Cortex of kidney (tissue), 1 donor: Measurements from ENCODE around the gene PIK3AP1.
"Not testable (repeated sequence)": the region's sequence is repeated elsewhere in the genome, so short reads cannot be mapped to it uniquely, and the experiment has no call there.

Source experiments
- DNase-seq: peaks from one replicate; lab custom pipeline; 2025; lab: John Stamatoyannopoulos, UW

Gene PIK3AP1

GRCh38 chr10:96578022-96578421 is 142.3 kb downstream of the PIK3AP1 start:
- no peak for DNase-seq

GRCh38 chr10:96577069-96577468 is 143.2 kb downstream of the PIK3AP1 start:
- no peak for DNase-seq

GRCh38 chr10:96576277-96576980 is 143.9 kb downstream of the PIK3AP1 start:
- DNase-seq: no peak

- DNase-seq: not testable (repeated sequence)
These were observed 145.8 kb downstream of the PIK3AP1 start for GRCh38 chr10:96574564-96574963.

GRCh38 chr10:96573036-96573435 is 147.3 kb downstream of the PIK3AP1 start:
- no peak for DNase-seq

- DNase-seq: no peak
These were observed 149.0 kb downstream of the PIK3AP1 start for GRCh38 chr10:96570983-96571964.

GRCh38 chr10:96570511-96570910 is 149.8 kb downstream of the PIK3AP1 start:
- no peak for DNase-seq

- DNase-seq: no peak
These were observed 151.9 kb downstream of the PIK3AP1 start for GRCh38 chr10:96568402-96568801.

- DNase-seq: no peak
These were observed 154.5 kb downstream of the PIK3AP1 start for GRCh38 chr10:96565774-96566173.

- no peak for DNase-seq
These were observed 159.1 kb downstream of the PIK3AP1 start for GRCh38 chr10:96560966-96561887.

GRCh38 chr10:96560489-96560888 is 159.8 kb downstream of the PIK3AP1 start:
- no peak for DNase-seq

GRCh38 chr10:96556003-96556402 is 164.3 kb downstream of the PIK3AP1 start:
- no peak for DNase-seq

- DNase-seq: no peak
These were observed 165.0 kb downstream of the PIK3AP1 start for GRCh38 chr10:96555330-96555729.

GRCh38 chr10:96548589-96548988 is 171.7 kb downstream of the PIK3AP1 start:
- DNase-seq: no peak

GRCh38 chr10:96545558-96545957 is 174.8 kb downstream of the PIK3AP1 start:
- DNase-seq: not testable (repeated sequence)
